Fibroblast of skin of back (primary cell): Measurements from ENCODE around the gene MCM3. TPM values are rescaled to one million over a fixed set of nuclear protein-coding genes. Genes with fewer than 3 reads are reported as not detected.

Experiments used
- DNase-seq: peaks from one replicate; pipeline ENCODE4 v3.0.0-alpha.2; 2013
- polyA plus RNA-seq, 2 experiments: library from polyadenylated mRNA; unstranded; fragments of 120-200 nt; gene quantifications; one replicate each; pipeline ENCODE4 v1.2.1, GENCODE V29; 2013; ENCODE audit not compliant: insufficient read length in 2 of 2

MCM3 gene
- 54.7 TPM for polyA plus RNA-seq (2013, experiment 1 of 2; ENCODE audit: insufficient read length)
- 13.5 TPM for polyA plus RNA-seq (2013, experiment 2 of 2; ENCODE audit: insufficient read length)

DNA sequence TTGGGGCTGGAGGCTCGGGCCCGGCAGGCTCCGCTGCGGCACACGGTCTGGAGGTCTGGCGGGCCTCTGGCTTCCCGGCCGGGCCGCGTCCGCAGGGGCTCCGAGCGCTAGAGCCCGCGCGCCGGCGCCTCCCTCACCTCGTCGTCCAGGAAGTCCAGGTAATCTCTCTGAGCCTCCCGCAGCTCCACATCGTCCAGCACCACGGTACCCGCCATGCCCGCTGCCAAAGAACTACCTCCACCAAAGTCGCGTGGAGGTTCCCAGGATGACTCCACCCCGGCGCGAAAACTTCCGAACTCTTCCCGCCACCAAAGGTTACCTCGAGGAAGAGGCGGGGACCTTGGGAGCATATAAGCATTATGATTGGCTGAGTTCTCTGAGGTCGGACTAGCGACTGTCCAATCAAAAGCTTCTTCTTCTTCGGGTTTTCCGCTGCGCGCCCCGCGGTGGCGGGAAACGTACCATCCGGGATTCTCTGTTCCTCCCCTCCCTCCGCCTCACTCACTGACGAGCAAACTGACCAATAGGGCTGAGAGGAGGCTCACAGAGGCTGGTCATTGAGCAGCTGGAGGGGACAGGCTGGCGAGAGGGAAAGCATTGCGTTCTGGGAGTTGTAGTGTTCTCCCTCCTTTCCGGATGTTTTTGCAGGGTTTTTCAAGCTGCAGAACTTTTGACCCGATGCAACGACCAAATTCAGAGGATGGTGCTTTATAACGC lies at the start of gene MCM3:
Gene MCM3 (minus strand): TSS at position 283 of the 717 bp plus-strand sequence. CDS start 68 bp downstream, at position 215.
- peak; percentile 100 for DNase-seq

DNA sequence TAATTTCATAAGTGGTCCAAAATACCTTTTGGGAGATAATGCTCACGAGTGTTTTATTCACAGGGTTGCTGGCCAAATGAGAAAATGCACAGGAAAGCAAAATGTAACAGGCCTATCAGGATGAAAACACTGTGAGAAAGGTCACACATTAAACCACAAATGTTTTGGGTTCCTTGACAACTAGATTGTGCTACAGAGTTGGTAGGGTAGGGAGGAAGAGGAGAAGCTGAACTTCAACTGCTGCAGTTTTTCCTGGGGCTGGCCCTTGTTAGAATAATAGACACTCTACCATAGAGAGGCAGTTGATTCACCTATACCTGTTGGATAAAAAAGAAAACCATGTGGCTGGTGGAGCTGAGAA lies 49.3 kb upstream of the MCM3 start:
- DNase-seq, result no peak

- no peak for DNase-seq
Measured at GRCh38 chr6:52331793-52332457, 47.4 kb upstream of the MCM3 start.

DNA sequence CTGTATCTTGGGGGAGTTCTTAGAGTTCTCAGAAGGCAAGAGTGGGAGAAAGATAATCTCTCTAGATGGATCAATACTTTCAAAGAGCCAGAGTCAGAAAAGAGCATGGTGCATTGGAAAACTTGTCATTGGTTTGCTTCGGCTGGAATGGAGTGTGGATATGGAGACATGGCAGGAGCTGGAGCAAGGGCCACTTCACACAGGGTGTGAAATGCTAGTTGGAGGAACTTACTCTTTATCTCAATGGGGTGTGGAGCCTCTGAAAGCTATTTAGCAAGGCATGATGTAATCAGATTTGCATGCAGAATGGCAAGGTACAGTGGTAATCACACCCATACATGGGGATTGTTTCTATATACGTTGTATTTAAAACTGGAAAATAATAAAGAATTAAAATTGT lies 45.9 kb upstream of the MCM3 start:
- no peak for DNase-seq

DNA sequence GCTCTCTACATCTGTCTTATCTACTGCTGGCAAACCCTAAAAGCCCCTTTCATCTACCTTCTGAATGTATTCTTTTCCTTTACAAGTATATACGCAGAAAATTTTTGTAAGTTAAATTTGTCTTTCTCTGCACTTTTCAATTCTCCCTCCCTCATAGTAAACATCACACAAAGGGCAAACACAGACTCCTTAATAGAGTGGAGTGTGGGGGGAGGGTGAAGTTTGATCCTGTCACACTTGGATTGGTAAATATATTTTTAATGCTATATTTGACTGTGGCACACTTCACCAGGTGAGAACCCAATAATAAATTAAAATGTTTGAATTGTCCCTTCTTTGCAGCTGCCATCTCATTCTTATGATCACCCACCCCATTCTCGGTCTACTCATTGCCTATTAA lies 44.2 kb upstream of the MCM3 start:
- DNase-seq, result no peak

DNA sequence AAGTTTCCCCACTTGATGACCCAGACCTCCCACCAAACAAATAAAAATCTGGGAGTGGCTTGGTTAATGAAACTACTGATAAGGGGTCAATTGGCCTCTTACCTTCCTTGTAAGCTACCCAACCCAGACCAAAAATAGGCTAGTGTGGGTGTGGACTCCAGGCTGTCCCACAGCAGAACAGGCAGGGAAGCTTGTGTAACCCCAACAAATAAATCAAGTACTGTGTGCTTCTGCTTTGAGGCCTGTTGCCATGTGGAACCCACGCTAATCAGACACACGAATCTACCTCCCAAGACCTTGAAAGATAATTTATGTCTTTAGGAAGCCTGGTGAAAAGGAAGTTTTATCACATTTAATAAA lies 43.7 kb upstream of the MCM3 start:
- DNase-seq, result no peak

GRCh38 chr6:52326540-52327364 lies 42.2 kb upstream of the MCM3 start:
- no peak for DNase-seq

DNA sequence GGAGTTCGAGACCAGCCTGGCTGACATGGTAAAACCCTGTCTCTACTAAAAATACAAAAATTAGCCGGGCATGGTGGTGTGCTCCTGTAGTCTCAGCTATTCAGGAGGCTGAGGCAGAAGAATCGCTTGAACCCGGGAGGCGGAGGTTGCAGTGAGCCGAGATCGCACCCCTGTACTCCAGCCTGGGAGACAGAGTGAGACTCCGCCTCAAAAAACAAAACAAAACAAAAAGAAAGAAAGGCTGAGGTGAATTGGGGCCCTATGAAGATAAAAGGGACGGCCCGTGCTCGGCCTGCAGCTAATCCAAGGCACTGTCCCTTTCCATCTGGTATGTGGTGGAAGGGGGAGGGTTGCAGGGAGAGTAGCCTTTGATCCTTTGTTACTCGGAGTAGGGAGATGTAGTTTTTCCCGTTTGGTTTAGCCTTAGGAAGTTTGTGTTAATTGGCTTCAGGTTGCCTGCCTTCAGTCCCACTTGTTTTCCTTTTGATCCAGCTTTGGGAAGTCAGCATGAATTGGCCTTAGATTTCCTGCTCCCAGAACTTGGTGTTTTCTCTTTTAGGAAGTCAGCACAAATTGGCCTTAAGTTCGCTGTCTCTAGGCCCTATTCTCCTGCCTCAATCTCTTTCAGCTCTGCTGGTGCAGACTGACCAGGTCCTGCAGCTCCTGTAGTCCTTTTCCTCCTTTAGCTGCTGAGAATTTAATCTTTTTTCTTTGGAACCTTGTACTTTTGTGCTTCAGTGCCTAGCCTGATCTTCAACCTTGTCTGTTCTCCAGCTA lies 41.3 kb upstream of the MCM3 start:
- DNase-seq, result no peak

DNA sequence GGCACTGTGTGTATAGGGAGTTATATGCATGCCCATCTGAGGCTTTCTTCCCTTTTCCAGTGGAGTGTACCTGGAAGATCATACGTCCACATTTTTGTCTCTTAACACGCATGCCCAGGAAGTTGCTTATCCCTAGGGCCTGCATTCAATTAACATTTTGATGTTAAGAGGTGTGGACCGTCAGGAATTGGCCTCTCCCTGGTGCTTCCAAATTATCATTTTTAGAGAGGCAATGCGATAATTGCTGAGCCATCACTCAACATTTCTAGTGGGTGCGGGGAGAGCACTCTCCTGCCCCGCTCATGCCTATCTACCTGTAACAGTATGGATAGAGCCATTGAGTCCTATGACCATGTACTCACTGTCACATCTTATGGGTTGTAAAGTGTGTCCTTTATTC lies 39.6 kb upstream of the MCM3 start:
- DNase-seq, result no peak

GRCh38 chr6:52317841-52318581 lies 33.5 kb upstream of the MCM3 start:
- peak; percentile 34 for DNase-seq

GRCh38 chr6:52317211-52317610 lies 32.7 kb upstream of the MCM3 start:
- no peak for DNase-seq

DNA sequence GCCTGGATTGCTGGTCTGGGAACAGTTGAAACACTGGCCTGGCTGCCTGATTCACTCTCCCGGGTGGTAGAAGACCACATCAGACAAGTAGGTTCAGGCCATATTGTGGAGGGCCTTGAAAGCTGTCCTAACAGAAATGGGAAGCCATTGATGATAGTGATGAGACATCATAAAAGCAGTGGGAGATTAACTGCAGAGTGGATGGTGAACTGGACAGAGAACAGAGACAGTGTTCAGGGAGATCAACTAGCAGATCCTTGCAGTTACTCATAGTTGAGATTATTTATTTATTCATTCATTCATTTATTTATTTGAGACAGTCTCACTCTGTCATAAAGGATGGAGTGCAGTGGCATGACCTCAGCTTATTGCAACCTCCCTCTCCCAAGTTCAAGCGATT lies 30.2 kb upstream of the MCM3 start:
- no peak for DNase-seq

DNA sequence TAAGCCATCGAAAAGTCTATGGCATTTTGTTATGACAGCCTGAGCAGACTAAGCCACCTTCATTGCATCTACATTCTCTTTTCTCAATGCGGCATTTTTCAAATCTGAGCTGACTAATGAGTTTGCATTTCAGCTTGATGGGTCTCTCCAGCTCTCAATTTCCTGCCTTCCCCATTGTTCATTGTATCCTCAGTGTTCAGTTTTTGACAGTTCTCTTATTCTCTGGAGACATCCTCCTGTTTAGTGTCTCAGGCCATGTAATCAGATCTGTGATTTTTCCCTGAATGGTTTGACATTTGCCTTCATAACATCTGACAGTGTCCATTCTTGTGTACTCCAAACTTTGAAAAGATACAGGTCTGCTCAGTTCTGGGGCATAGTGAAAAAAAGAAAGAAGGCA lies 27.9 kb upstream of the MCM3 start:
- DNase-seq, result no peak

DNA sequence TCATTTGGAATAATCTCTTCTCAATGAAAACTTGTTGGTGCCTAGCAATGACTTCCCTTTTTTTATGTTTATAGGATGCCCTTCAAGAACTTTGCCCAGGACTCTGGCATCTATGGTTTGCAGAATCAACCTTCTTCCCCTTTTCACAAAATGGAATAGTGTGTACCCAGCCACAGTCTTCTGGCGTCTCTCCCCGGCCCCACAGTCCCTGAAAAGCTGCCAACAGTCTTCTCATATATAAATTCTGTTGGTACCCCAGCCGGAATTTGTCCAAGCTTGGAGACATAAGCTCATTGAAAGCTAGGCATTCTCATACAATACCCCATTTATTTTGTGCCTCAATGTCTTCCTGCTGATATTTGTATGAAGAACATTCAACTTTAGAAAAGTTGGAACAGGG lies 26.4 kb upstream of the MCM3 start:
- DNase-seq, result no peak

- no peak for DNase-seq
Measured at GRCh38 chr6:52307900-52308372, 23.4 kb upstream of the MCM3 start.

GRCh38 chr6:52306972-52307870 lies 22.7 kb upstream of the MCM3 start:
- no peak for DNase-seq

DNA sequence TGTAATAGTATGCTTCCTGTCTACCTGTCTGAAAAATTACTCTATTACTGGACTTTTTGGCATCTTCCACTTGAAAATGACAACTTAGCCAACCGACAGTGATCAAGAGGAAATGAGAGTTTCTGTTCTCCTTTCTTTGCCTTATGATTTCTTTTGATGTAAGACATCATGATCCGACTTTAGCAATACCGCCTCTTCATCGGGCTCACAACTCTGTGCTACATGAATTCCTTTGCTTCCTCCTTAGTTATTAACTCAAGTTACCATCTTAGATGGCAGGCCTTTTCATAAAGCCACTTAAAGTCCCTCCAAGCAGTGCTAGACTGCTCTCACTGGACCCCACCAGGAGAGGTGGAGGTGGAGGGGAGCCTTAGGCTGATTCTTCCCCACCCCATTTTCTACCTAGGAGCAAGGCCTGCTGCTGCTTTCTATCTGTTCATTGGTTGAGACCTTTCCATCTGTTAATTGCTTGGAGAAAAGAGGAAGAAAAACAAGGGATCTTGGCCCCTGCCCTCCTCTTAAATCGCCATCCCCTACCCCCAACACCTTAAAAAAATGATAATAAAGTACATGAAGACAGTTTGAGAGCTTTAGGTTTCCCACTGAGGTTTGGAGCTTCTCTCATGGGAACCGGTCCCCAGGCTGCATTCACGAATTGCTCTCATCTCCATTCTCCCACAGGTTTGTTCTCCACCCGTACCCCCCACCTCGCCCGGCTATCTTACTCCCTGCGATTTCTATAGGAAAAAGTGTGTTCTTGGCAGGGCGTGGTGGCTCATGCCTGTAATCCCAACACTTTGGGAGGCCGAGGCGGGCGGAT lies 21.6 kb upstream of the MCM3 start:
- no peak for DNase-seq

GRCh38 chr6:52305411-52305810 lies 20.9 kb upstream of the MCM3 start:
- DNase-seq, result no peak

DNA sequence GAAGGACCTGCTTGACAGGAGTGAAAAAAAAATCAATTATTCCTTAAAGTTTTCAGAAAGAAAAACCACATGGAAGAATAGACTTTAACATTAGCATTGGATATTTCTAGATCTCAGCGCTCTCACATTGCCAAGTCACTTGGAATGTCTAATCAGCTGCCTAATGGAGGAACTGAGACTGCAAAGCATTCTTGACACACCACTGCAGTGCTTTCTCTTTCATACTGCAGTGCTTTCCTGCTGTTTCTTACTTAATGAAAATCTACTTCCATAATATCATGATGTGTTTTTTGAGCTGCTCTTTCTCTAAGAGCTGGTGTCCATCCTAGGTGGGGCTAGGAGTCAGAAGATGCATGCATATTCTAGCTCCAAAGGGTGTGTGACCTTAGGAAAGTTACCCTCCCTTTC lies 20.4 kb upstream of the MCM3 start:
- peak; percentile 26 for DNase-seq

DNA sequence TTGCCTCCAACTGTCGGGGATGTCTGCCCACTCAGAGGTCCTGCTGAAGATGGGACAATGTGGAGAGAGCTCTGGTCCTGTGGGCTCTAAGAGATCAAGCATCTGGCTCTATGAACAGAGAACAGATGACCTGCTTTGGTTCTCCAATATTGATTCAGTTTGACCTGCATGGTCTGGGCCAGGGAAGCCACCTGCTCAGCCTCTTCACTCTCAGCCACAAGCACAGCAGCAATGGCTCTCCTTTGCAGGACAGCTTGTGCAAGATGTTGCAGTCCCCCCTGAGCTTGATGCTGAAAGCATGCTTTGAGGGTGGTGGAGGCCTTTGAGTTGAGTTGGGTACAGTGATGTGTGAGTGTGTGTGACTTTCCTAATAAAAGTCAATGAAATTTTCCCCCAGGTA lies 18.6 kb upstream of the MCM3 start:
- no peak for DNase-seq
